MM.1S (cell line): ENCODE measurements around the gene EPHA3.
A peak's percentile ranks its signal among the peaks of the same experiment; 100 is the strongest.

Experiments
- DNase-seq: peaks from one replicate; pipeline ENCODE4 v3.0.0-alpha.2; 2015
- H2AFZ ChIP-seq: fragments of 300-600 bp; sonication (generic); 2 replicates; pipeline ENCODE4 v1.6.0; 2016; ENCODE audit warnings: antibody characterized with exemption, low read length
- H3F3A ChIP-seq: fragments of 300-600 bp; sonication (generic); 2 replicates; pipeline ENCODE4 v1.6.1; 2016; ENCODE audit warnings: mild to moderate bottlenecking, antibody characterized with exemption, low read length, moderate library complexity, mixed read lengths; ENCODE audit not compliant: insufficient read depth
- H3K27ac ChIP-seq: fragments of 300-600 bp; sonication (generic); 2 replicates; pipeline ENCODE4 v1.5.1; 2016; ENCODE audit warnings: mild to moderate bottlenecking, low read length
- H3K27me3 ChIP-seq: fragments of 300-600 bp; sonication (generic); replicated peaks from 2 replicates; pipeline ENCODE4 v1.6.0; 2016; ENCODE audit warnings: low read length; ENCODE audit not compliant: insufficient read depth
- H3K36me3 ChIP-seq: fragments of 300-600 bp; sonication (generic); replicated peaks from 2 replicates; pipeline ENCODE4 v1.6.1; 2016; ENCODE audit warnings: mild to moderate bottlenecking, low read length, mixed read lengths; ENCODE audit not compliant: insufficient read depth
- H3K4me1 ChIP-seq: fragments of 300-600 bp; sonication (generic); 2 replicates; pipeline ENCODE4 v1.6.1; 2016; ENCODE audit warnings: low read length, mixed read lengths
- H3K4me2 ChIP-seq: fragments of 300-600 bp; sonication (generic); 2 replicates; pipeline ENCODE4 v1.6.0; 2016; ENCODE audit warnings: low read depth, low read length
- H3K4me3 ChIP-seq: fragments of 300-600 bp; sonication (generic); 2 replicates; pipeline ENCODE4 v1.5.1; 2016; ENCODE audit warnings: low read length, mixed read lengths
- H3K79me2 ChIP-seq: fragments of 300-600 bp; sonication (generic); 2 replicates; pipeline ENCODE4 v1.6.1; 2016; ENCODE audit warnings: mixed run types, low read length, mixed read lengths
- H3K9ac ChIP-seq: fragments of 300-600 bp; sonication (generic); 2 replicates; pipeline ENCODE4 v1.6.1; 2016; ENCODE audit warnings: low read length, mixed read lengths
- H3K9me2 ChIP-seq: fragments of 300-600 bp; sonication (generic); replicated peaks from 2 replicates; pipeline ENCODE4 v1.6.1; 2016; ENCODE audit warnings: mild to moderate bottlenecking, low read length, mixed read lengths; ENCODE audit not compliant: insufficient read depth
- H3K9me3 ChIP-seq: fragments of 300-600 bp; sonication (generic); replicated peaks from 2 replicates; pipeline ENCODE4 v1.6.1; 2016; ENCODE audit warnings: mild to moderate bottlenecking, low read length, mixed read lengths; ENCODE audit not compliant: insufficient read depth
- H4K20me1 ChIP-seq: fragments of 300-600 bp; sonication (generic); 2 replicates; pipeline ENCODE4 v1.6.1; 2016; ENCODE audit warnings: mild to moderate bottlenecking, low read length, moderate library complexity, mixed read lengths; ENCODE audit not compliant: insufficient read depth
- EZH2 ChIP-seq: fragments of 300-600 bp; sonication (generic); optimal IDR thresholded peaks from 2 replicates; pipeline ENCODE3; 2017; ENCODE audit warnings: low read depth, mild to moderate bottlenecking, antibody characterized with exemption, low read length, mixed read lengths
- EZH2phosphoT487 ChIP-seq: fragments of 300-600 bp; sonication (generic); IDR thresholded peaks from 2 replicates; pipeline ENCODE4 v1.6.1; 2018; ENCODE audit warnings: antibody characterized with exemption, low read length
- TF ChIP-seq, protein P1 (sequence below): fragments of 300-600 bp; sonication (generic); IDR thresholded peaks from 2 replicates; pipeline ENCODE4 v1.5.1; 2016; ENCODE audit warnings: antibody characterized with exemption, low read length, mixed read lengths

Gene EPHA3

DNA sequence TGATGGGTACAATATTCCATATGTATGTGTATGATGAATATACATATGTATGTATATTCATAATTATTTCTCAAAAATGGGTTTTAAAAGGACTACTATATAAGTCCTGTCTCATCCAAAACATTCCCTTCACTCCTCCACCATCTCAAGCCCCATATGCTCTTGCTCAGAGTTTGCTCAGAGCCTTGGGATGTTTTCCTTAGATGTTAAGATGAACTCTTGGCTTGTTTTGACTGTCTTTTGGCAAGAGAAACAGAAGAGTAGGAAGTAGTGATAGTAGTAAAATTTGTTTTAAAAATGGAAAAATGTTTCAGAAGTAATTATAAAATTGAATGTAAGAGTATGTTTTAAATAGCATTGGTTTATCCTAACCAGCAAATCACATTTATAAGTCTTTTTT is 6.2 kb upstream of the EPHA3 start:
- H3K79me2 ChIP-seq, result no peaks in the 10 kb centered on the region
- H3K36me3 ChIP-seq, result no peaks in the 10 kb centered on the region
- H3K9me3 ChIP-seq, result no peaks in the 10 kb centered on the region
- no peaks in the 10 kb centered on the region for H3F3A ChIP-seq
- no peak overlapping the region for H3K9ac ChIP-seq
- H4K20me1 ChIP-seq, result no peaks in the 10 kb centered on the region
- DNase-seq, result no peak
- no peaks in the 10 kb centered on the region for H3K27me3 ChIP-seq
- H3K4me1 ChIP-seq, result peaks cover 13% of the 10 kb centered on the region
- no peak overlapping the region for H2AFZ ChIP-seq
- no peak overlapping the region for H3K4me3 ChIP-seq
- no peak overlapping the region for H3K4me2 ChIP-seq
- H3K27ac ChIP-seq, result no peak overlapping the region
- H3K9me2 ChIP-seq, result no peaks in the 10 kb centered on the region
- TF ChIP-seq EZH2, result no peak
- TF ChIP-seq, protein P1, sequence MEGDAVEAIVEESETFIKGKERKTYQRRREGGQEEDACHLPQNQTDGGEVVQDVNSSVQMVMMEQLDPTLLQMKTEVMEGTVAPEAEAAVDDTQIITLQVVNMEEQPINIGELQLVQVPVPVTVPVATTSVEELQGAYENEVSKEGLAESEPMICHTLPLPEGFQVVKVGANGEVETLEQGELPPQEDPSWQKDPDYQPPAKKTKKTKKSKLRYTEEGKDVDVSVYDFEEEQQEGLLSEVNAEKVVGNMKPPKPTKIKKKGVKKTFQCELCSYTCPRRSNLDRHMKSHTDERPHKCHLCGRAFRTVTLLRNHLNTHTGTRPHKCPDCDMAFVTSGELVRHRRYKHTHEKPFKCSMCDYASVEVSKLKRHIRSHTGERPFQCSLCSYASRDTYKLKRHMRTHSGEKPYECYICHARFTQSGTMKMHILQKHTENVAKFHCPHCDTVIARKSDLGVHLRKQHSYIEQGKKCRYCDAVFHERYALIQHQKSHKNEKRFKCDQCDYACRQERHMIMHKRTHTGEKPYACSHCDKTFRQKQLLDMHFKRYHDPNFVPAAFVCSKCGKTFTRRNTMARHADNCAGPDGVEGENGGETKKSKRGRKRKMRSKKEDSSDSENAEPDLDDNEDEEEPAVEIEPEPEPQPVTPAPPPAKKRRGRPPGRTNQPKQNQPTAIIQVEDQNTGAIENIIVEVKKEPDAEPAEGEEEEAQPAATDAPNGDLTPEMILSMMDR, result no peak
- no peak for TF ChIP-seq EZH2phosphoT487

DNA sequence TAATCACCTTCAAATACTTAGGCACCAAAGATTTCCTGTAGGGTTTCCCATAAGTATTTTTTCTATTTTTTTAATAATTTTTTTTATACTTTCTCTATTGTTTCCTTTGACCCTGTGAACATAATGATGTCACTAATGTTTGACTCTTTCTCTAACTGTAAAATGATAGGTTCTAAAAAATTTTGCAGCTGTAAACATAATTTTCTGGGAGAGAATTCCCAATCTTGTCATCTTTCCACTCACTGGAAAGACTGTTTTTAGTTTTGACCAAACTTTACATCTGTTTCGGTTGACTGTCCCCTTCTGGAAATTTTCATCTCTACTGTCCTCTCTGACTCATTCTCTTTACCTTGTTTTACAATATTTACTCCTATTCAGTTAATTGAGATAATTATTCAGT is 5.5 kb upstream of the EPHA3 start:
- Histone ChIP-seq H3K4me2 (no peak overlapping the region), H3K27me3 (no peaks in the 10 kb centered on the region)

DNA sequence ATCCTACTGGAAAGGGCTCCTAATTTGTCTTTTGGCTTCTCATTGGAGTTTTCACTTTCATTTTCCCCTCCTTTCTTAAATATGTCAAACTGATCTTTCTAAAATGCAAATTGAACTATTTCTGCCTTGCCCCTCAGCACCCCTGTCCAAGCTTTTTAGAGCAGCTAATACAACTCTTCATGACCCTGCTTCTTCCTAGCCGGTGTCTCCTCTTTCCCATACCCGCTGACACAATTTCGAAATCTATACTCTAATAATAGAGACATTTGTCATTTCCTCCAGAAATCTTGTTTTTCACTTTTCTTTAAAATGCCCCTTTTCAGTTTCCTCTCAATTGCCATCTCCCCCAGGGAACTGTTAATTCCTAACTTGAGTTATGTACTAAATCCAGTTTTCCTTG is 2.9 kb upstream of the EPHA3 start:
- TF ChIP-seq, protein P1, result no peak
- TF ChIP-seq EZH2phosphoT487 (no peak), EZH2 (no peak)
- H3K79me2 ChIP-seq, result no peaks in the 10 kb centered on the region
- H3F3A ChIP-seq, result no peaks in the 10 kb centered on the region
- peak overlapping the region; percentile 37; the same call in 1 of the 2 replicates for H3K4me2 ChIP-seq
- no peak overlapping the region for H3K9ac ChIP-seq
- peak; percentile 40 for DNase-seq
- H2AFZ ChIP-seq, result no peak overlapping the region
- peaks cover 13% of the 10 kb centered on the region for H3K4me1 ChIP-seq
- no peaks in the 10 kb centered on the region for H4K20me1 ChIP-seq
- 0 out of 2 replicates have a peak overlapping the region, but pooled peaks have one; percentile 10 for H3K4me3 ChIP-seq
- H3K27ac ChIP-seq, result no peak overlapping the region
- no peaks in the 10 kb centered on the region for H3K9me3 ChIP-seq
- H3K36me3 ChIP-seq, result no peaks in the 10 kb centered on the region
- 0 out of 2 replicates have a peak, but pooled peaks cover 5% of the 10 kb centered on the region for H3K27me3 ChIP-seq
- H3K9me2 ChIP-seq, result no peaks in the 10 kb centered on the region

More for the DNA sequence above, 5.5 kb upstream of the EPHA3 start:
- no peaks in the 10 kb centered on the region for H3K9me3 ChIP-seq
- H3K9ac ChIP-seq, result no peak overlapping the region
- peaks cover 13% of the 10 kb centered on the region for H3K4me1 ChIP-seq
- H3K4me3 ChIP-seq, result no peak overlapping the region
- TF ChIP-seq EZH2, result no peak
- TF ChIP-seq, protein P1, result no peak
- TF ChIP-seq EZH2phosphoT487, result no peak
- H3K36me3 ChIP-seq, result no peaks in the 10 kb centered on the region
- H2AFZ ChIP-seq, result no peak overlapping the region
- no peak for DNase-seq
- H3K79me2 ChIP-seq, result no peaks in the 10 kb centered on the region
- H3K27ac ChIP-seq, result no peak overlapping the region
- no peaks in the 10 kb centered on the region for H4K20me1 ChIP-seq
- H3F3A ChIP-seq, result no peaks in the 10 kb centered on the region
- H3K9me2 ChIP-seq, result no peaks in the 10 kb centered on the region
